Esophagus muscularis mucosa (tissue), 4 donors: ENCODE results near the gene NBAS.

Experiments
- CTCF ChIP-seq, 3 experiments: fragments of 200-600 bp in 2 of 3; fragments of 450-650 bp in 1 of 3; sonication (generic) in 2 of 3; IDR thresholded peaks; one replicate each; pipeline ENCODE4 v1.5.1; 2017 to 2019; ENCODE audit warnings: antibody characterized with exemption in 3 of 3, mild to moderate bottlenecking in 2 of 3, moderate library complexity in 1 of 3
- EP300 ChIP-seq: sonication (generic); formaldehyde crosslinking; IDR thresholded peaks from one replicate; pipeline ENCODE4 v1.6.1; 2017; ENCODE audit warnings: antibody characterized with exemption
- POLR2A ChIP-seq: fragments of 450-650 bp; IDR thresholded peaks from one replicate; pipeline ENCODE4 v1.6.1; 2017; ENCODE audit warnings: antibody characterized with exemption, moderate library complexity, mild to moderate bottlenecking, low read depth
- POLR2AphosphoS5 ChIP-seq, 2 donors: sonication (generic); formaldehyde crosslinking; IDR thresholded peaks; one replicate each; pipeline ENCODE4 v1.6.1; 2017; ENCODE audit warnings: antibody characterized with exemption in 2 of 2

- TF ChIP-seq CTCF (IDR thresholded peaks at IDR 0.05) (no peak), EP300 (no peak), POLR2AphosphoS5 (IDR thresholded peaks at IDR 0.05) (no peak), POLR2A (no peak)
Measured at GRCh38 chr2:15391751-15392150, 169.4 kb downstream of the NBAS start.
